PC-9 (cell line): ENCODE data around the gene XPNPEP3. TPM values are rescaled to one million over a fixed set of nuclear protein-coding genes. Genes with fewer than 3 reads are reported as not detected.
"Not testable (repeated sequence)": the region's sequence is repeated elsewhere in the genome, so short reads cannot be mapped to it uniquely, and the experiment has no call there.

ENCODE experiments used
- BruUV-seq: library from RNA; stranded (reverse); fragments of 400-500 nt; replicated peaks from 2 replicates; lab custom pipeline; 2021; lab: Mats Ljungman, UMichigan
- CTCF ChIA-PET: fragments of 300-600 bp; sonication (Branson Sonifier 250); formaldehyde crosslinking; loops from one replicate; lab custom pipeline; 2022; ENCODE audit warnings: antibody characterized with exemption; lab: Charles Lee
- POLR2A ChIA-PET: fragments of 300-600 bp; sonication (Branson Sonifier 250); formaldehyde crosslinking; loops from one replicate; lab custom pipeline; 2022; ENCODE audit warnings: antibody characterized with exemption; ENCODE audit not compliant: unreplicated experiment; lab: Charles Lee
- DNase-seq, 2 experiments: peaks; one replicate each; pipeline versions ENCODE4 v3.0.0 to v3.0.0-alpha.2; 2015 to 2022; ENCODE audit warnings: mixed read lengths in 1 of 2
- H2AFZ ChIP-seq: fragments of 200-600 bp; sonication (generic); 2 replicates; pipeline ENCODE4 v1.8.1; 2017; ENCODE audit warnings: antibody characterized with exemption
- H3F3A ChIP-seq: fragments of 200-600 bp; sonication (generic); 2 replicates; pipeline ENCODE4 v1.8.1; 2017; ENCODE audit warnings: antibody characterized with exemption, mild to moderate bottlenecking, low read depth; ENCODE audit not compliant: insufficient read depth
- H3K27ac ChIP-seq: fragments of 200-600 bp; sonication (generic); 2 replicates; pipeline ENCODE4 v1.6.1; 2016; ENCODE audit warnings: mixed run types
- H3K27me3 ChIP-seq: fragments of 200-600 bp; sonication (generic); 2 replicates; pipeline ENCODE4 v1.6.1; 2016; ENCODE audit warnings: low read depth, mixed run types; ENCODE audit not compliant: insufficient read depth
- H3K36me3 ChIP-seq: fragments of 200-600 bp; sonication (generic); 2 replicates; pipeline ENCODE4 v1.6.1; 2016; ENCODE audit warnings: low read depth, mixed run types
- H3K4me1 ChIP-seq: fragments of 200-600 bp; sonication (generic); replicated peaks from 2 replicates; pipeline ENCODE4 v1.6.1; 2016; ENCODE audit warnings: mixed run types; ENCODE audit not compliant: insufficient read depth
- H3K4me2 ChIP-seq: fragments of 200-600 bp; sonication (generic); 2 replicates; pipeline ENCODE4 v1.6.1; 2017; ENCODE audit warnings: mixed run types
- H3K4me3 ChIP-seq: fragments of 200-600 bp; sonication (generic); 2 replicates; pipeline ENCODE4 v1.6.1; 2016; ENCODE audit warnings: mixed run types
- H3K79me2 ChIP-seq: fragments of 200-600 bp; sonication (generic); 2 replicates; pipeline ENCODE4 v1.6.1; 2017; ENCODE audit warnings: low read depth, mixed run types
- H3K9me2 ChIP-seq: fragments of 200-600 bp; sonication (generic); 2 replicates; pipeline ENCODE4 v1.8.1; 2017; ENCODE audit warnings: mild to moderate bottlenecking; ENCODE audit not compliant: insufficient read depth
- H3K9me3 ChIP-seq: fragments of 200-600 bp; sonication (generic); 2 replicates; pipeline ENCODE4 v1.8.1; 2016; ENCODE audit warnings: low read depth; ENCODE audit not compliant: insufficient read depth
- H4K20me1 ChIP-seq: fragments of 200-600 bp; sonication (generic); 2 replicates; pipeline ENCODE4 v1.8.1; 2017; ENCODE audit not compliant: insufficient read depth
- EZH2 ChIP-seq: fragments of 200-600 bp; sonication (generic); IDR thresholded peaks from 2 replicates; pipeline ENCODE4 v1.8.0; 2017; ENCODE audit warnings: antibody characterized with exemption, low read depth
- intact Hi-C: fragments of 100-400 bp; cut with micrococcal nuclease; formaldehyde crosslinking; loops from one replicate; pipeline ENCODE4 v1.10.0; 2022; ENCODE audit not compliant: unreplicated experiment
- total RNA-seq: library from RNA; stranded (reverse); gene quantifications from 2 replicates; pipeline ENCODE4 v1.2.3, GENCODE V29; 2021
- TF ChIP-seq, protein P1 (sequence below): fragments of 200-600 bp; sonication (generic); conservative IDR thresholded peaks from 2 replicates; pipeline ENCODE4 v1.6.1; 2017; ENCODE audit warnings: mixed run types, antibody characterized with exemption, mild to moderate bottlenecking, moderate library complexity

XPNPEP3 gene
- total RNA-seq, 1 experiment from 2014 or later: 42.7 TPM

DNA sequence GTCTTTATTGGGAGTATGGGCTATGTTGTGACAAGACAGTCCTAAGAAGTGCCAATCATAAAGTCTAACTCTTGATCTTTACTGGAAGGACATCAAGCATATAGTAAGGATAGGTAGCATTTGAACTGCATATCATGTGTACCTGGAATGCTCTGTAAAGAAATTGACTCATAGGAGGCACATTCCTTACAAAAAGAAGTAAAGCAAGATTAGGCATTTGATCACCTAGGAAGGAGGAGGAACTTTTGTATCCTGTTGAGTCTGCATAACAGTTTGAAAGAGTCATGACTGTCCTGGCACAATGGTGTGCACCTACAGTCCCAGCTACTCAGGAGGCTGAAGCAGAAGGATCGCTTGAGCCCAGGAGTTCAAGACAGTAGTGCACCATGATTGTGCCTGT lies 47.2 kb downstream of the XPNPEP3 start:
- no peaks in the 10 kb centered on the region for H3K9me3 ChIP-seq
- TF ChIP-seq, protein P1, sequence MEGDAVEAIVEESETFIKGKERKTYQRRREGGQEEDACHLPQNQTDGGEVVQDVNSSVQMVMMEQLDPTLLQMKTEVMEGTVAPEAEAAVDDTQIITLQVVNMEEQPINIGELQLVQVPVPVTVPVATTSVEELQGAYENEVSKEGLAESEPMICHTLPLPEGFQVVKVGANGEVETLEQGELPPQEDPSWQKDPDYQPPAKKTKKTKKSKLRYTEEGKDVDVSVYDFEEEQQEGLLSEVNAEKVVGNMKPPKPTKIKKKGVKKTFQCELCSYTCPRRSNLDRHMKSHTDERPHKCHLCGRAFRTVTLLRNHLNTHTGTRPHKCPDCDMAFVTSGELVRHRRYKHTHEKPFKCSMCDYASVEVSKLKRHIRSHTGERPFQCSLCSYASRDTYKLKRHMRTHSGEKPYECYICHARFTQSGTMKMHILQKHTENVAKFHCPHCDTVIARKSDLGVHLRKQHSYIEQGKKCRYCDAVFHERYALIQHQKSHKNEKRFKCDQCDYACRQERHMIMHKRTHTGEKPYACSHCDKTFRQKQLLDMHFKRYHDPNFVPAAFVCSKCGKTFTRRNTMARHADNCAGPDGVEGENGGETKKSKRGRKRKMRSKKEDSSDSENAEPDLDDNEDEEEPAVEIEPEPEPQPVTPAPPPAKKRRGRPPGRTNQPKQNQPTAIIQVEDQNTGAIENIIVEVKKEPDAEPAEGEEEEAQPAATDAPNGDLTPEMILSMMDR: no peak
- TF ChIP-seq EZH2: no peak
- DNase-seq: peak in 1 of 2 experiments; percentile 51
- H3F3A ChIP-seq: peaks cover 4% of the 10 kb centered on the region
- POLR2A ChIA-PET: no interaction called here
- H3K4me3 ChIP-seq: no peak overlapping the region
- H4K20me1 ChIP-seq: no peaks in the 10 kb centered on the region; the same call in 1 of the 2 replicates
- H3K4me1 ChIP-seq: no peaks in the 10 kb centered on the region
- no peak overlapping the region for H3K4me2 ChIP-seq
- 0 out of 2 replicates have a peak overlapping the region, but pooled peaks have one; percentile 18 for H3K27ac ChIP-seq
- H3K9me2 ChIP-seq: no peaks in the 10 kb centered on the region
- BruUV-seq: no TSS peak
- no peaks in the 10 kb centered on the region for H3K79me2 ChIP-seq
- intact Hi-C loops: no loop called here
- H3K36me3 ChIP-seq: peaks cover 6% of the 10 kb centered on the region; the same call in 1 of the 2 replicates
- CTCF ChIA-PET: no interaction called here
- H3K27me3 ChIP-seq: no peaks in the 10 kb centered on the region
- H2AFZ ChIP-seq: no peak overlapping the region

DNA sequence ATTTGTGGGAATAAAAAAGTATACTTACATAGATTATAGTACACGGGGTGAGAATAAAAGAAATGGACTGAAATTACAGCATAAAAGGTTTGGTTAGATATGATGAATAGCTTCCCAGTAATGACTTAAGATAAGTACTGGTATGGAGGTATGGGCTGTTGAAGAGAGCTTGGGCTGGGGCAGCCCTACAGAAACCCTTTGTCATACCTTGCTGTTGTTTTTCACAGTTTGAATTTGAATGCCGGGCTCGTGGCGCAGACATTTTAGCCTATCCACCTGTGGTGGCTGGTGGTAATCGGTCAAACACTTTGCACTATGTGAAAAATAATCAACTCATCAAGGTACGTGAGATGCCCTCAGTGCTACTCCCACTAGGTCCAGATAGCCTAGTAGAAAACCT lies 51.9 kb downstream of the XPNPEP3 start:
- intact Hi-C loops: no loop called here
- Histone ChIP-seq H3K4me2 (no peak overlapping the region), H3K27me3 (no peaks in the 10 kb centered on the region), H3K4me1 (no peaks in the 10 kb centered on the region), H4K20me1 (no peaks in the 10 kb centered on the region; the same call in 1 of the 2 replicates), H3K27ac (no peak overlapping the region), H2AFZ (no peak overlapping the region), H3K9me3 (no peaks in the 10 kb centered on the region), H3K79me2 (no peaks in the 10 kb centered on the region), H3K4me3 (no peak overlapping the region), H3K9me2 (no peaks in the 10 kb centered on the region), H3F3A (peaks cover 10% of the 10 kb centered on the region), H3K36me3 (peaks cover 20% of the 10 kb centered on the region)
- no peak for DNase-seq
- POLR2A ChIA-PET: interaction anchor here (0.7 kb wide), 1 partner anchor 782 kb away, joined by 5 read pairs; no protein-coding TSS in a partner anchor
- BruUV-seq: no TSS peak
- TF ChIP-seq EZH2: no peak
- TF ChIP-seq, protein P1: no peak
- CTCF ChIA-PET: no interaction called here

DNA sequence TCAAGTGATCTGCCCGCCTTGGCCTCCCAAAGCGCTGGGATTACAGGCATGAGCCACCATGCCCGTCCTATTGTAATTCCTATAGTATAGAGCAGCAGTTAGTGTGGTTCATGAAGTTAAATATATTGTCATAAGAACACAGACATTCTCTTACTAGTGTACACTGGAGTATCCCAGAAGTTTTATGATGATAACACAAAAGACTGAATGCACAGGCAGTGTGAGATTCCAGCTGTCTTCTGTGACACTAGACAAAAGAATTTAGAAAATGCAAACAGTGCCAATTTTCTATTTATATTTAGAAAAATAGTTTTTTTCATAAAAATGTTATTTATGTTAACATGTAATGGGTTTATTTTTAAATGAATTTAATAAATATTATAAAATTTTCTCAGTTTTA lies 54.8 kb downstream of the XPNPEP3 start:
- Histone ChIP-seq H3K4me2 (no peak overlapping the region), H4K20me1 (no peaks in the 10 kb centered on the region; the same call in 1 of the 2 replicates), H3K27me3 (no peaks in the 10 kb centered on the region), H3K79me2 (no peaks in the 10 kb centered on the region), H3K4me3 (no peak overlapping the region), H3F3A (peaks cover 10% of the 10 kb centered on the region), H3K36me3 (peaks cover 33% of the 10 kb centered on the region), H3K9me3 (no peaks in the 10 kb centered on the region), H2AFZ (no peak overlapping the region), H3K27ac (no peak overlapping the region), H3K4me1 (no peaks in the 10 kb centered on the region), H3K9me2 (no peaks in the 10 kb centered on the region)
- intact Hi-C loops: no loop called here
- BruUV-seq: no TSS peak
- no peak for DNase-seq
- ChIA-PET CTCF (no interaction called here), POLR2A (no interaction called here)
- no peak for TF ChIP-seq EZH2
- TF ChIP-seq, protein P1: no peak

DNA sequence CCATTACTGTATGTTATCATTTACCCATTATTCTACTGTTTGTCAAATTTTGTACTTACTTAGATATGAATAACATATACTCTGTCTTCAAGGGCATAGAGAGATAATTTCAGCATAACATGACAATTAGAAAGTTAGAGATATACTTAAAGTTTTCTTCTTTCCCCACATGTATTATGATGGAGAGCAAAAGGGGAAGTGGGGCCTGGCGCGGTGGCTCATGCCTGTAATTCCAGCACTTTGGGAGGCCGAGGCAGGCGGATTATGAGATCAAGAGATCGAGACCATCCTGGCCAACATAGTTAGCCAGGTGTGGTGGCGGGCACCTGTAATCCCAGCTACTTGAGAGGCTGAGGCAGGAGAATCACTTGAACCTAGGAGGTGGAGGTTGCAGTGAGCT lies 56.0 kb downstream of the XPNPEP3 start:
- H3K79me2 ChIP-seq, H3K9me3 ChIP-seq, H3K27ac ChIP-seq, H3K4me1 ChIP-seq, BruUV-seq, H3K27me3 ChIP-seq, DNase-seq, CTCF ChIA-PET, H3K9me2 ChIP-seq, H4K20me1 ChIP-seq, H3K4me2 ChIP-seq, POLR2A ChIA-PET, H3K4me3 ChIP-seq, intact Hi-C loops, H3F3A ChIP-seq, H2AFZ ChIP-seq: not testable (repeated sequence)
- peaks cover 38% of the 10 kb centered on the region; the same call in 1 of the 2 replicates for H3K36me3 ChIP-seq
